HG02610 (cell line): ENCODE data around the gene SEMA3E.

Experiments used
- ATAC-seq: cut with Tn5 transposase; IDR thresholded peaks from one replicate; pipeline ENCODE4 v1.9.1; 2021; ENCODE audit warnings: mild to moderate bottlenecking, moderate library complexity; ENCODE audit not compliant: unreplicated experiment

The SEMA3E gene

GRCh38 chr7:83366629-83367028 is 282.3 kb downstream of the SEMA3E start:
- ATAC-seq = no peak

- no peak for ATAC-seq
Measured at GRCh38 chr7:83365746-83366145, 283.2 kb downstream of the SEMA3E start.

- no peak for ATAC-seq
Measured at GRCh38 chr7:83362871-83363550, 285.9 kb downstream of the SEMA3E start.

GRCh38 chr7:83359108-83359507 is 289.8 kb downstream of the SEMA3E start:
- ATAC-seq = no peak

- ATAC-seq = no peak
Measured at GRCh38 chr7:83355143-83355542, 293.8 kb downstream of the SEMA3E start.

GRCh38 chr7:83347945-83348444 is 300.9 kb downstream of the SEMA3E start:
- no peak for ATAC-seq

- ATAC-seq = no peak
Measured at GRCh38 chr7:83339907-83340306, 309.0 kb downstream of the SEMA3E start.

- ATAC-seq = no peak
Measured at GRCh38 chr7:83338277-83338950, 310.5 kb downstream of the SEMA3E start.

- ATAC-seq = no peak
Measured at GRCh38 chr7:83337050-83337449, 311.9 kb downstream of the SEMA3E start.

GRCh38 chr7:83326223-83326622 is 322.7 kb downstream of the SEMA3E start:
- no peak for ATAC-seq

GRCh38 chr7:83325083-83325482 is 323.9 kb downstream of the SEMA3E start:
- ATAC-seq = no peak

GRCh38 chr7:83324596-83324995 is 324.3 kb downstream of the SEMA3E start:
- ATAC-seq = no peak

GRCh38 chr7:83321011-83321410 is 327.9 kb downstream of the SEMA3E start:
- ATAC-seq = no peak

GRCh38 chr7:83313931-83314330 is 335.0 kb downstream of the SEMA3E start:
- ATAC-seq = no peak
